ENCODE measurements around the gene GLRX2.
"Not testable (repeated sequence)": the region's sequence is repeated elsewhere in the genome, so short reads cannot be mapped to it uniquely, and the experiment has no call there.

The GLRX2 gene, protein sequence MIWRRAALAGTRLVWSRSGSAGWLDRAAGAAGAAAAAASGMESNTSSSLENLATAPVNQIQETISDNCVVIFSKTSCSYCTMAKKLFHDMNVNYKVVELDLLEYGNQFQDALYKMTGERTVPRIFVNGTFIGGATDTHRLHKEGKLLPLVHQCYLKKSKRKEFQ

DNA sequence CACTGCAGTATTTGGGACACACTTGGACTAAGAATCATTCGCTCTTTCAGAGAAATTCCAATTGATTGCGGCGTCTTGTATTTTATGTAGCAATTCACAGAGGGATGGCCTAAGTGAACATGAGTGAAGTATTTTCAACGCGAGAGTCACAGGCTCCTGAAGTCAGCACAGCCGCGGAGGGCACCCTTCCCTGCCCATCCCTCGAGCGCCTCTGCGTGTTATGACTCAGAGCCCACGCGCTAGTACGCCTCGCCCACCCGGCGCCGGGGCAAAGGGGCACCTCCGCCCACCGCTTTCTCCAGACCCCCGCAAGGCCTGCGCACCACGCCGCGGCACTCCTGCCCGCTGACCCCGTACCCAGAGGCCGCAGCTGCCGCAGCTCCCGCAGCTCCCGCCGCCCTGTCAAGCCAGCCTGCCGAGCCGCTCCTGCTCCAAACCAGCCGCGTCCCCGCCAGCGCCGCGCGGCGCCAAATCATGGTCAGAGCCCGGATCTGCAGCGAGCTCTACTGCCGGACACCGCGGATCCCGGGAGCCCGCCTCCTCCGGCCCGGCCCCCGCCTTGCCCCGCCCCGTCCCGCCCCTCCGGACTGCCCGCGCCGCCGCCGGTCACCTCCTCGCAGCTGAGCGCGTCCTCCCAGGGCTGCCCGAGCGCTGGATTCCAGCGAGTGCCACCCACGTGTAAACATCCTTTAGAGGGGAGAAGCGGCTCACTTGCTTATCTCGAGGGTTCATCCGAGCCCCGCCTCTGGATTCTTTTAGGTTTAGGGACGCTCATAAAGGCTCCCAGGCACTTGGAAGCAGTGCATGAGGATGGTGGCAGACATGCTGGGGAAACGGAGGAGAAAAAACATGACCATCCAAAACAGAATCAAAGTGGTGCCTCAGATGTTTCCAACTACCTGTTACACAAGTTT, at the start of gene GLRX2:
Gene GLRX2, minus strand, starts transcription at position 508 of the 914 bp plus-strand sequence. Its CDS starts 32 bp downstream, at position 476.
- DNase-seq (ENCODE audit: low read depth), result peak; percentile 41

DNA sequence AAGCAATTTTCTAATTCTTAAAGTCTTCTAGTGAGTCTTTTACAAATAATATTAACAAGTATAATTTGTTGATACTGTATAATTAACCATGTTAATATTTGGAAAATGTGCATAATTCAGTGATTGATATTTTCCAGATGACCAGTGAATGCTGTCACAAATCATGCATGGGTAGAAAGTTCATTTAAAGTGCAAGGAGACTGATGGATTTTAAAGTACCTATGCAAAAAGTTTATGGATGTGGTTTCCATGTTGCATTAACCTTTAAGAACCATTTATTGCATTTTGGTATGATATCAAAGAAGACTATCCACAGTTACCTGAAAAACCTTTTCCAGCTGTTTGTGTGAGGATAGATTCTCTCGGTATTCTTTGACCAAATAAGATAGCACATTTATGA, 39.8 kb upstream of the GLRX2 start:
- no peak for DNase-seq (ENCODE audit: low read depth)

DNA sequence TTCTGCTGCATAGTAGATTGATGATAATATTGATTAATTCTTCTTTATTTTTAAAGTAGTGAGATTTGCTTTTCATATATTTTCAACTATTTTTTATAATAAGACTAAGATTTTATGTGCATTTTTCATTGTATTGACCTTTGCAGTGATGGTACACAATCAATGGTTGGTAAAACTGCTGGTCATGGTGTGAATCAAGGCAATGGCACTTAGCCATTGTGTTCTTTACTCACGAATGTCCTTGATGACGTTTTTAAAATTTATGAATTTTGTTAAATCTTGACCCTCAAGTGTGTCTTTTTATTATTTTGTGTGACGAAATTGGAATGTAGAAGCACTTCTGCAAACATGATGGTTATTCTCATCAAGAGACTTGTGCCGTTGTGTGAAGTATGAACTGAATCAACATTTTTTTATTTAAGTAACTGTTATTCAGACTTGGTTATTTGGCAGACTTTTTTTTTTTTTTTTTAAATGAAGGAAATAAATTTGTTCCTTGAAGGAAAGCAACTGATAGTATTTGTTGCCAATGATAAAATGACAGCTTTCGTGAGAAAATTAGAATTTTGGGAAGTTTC, 39.2 kb upstream of the GLRX2 start:
- no peak for DNase-seq (ENCODE audit: low read depth)

DNA sequence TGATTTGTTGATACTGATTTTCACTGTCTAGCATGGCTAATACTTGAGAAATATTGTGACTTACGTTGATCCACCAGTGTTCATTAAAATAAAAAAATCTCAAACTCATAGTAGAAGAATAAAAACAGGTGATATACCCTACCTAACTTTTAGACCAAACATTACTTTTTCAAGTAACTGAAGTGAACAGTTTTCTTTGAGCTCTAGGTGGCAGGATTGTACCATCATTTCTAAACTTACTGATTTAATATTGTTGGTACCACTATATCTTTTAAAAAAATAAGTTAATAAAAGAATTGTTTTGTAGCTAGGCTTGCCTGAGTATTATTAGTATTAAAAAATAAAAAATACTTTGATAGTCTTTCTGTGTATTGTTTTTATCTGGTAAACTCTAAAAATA, 38.1 kb upstream of the GLRX2 start:
- DNase-seq (ENCODE audit: low read depth), result no peak

DNA sequence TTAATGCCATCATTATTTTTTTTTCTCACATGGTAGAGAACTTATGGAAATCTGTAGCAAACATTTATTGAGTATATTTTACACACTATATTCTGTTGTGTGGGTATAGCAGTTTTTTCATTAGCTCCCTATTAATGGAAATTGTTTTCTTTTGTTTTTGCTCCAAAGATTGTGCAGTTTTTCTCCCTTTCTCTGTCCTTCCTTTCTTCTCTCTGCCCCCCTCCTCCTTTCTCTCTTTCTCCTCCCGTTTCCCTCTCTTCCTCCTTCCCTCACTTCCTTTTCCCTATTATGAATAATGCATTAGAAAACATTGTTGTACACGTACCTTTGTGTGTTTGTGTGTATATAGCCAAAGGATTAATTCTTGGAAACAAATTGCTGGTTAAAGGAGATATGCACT, 37.2 kb upstream of the GLRX2 start:
- DNase-seq (ENCODE audit: low read depth), result no peak

DNA sequence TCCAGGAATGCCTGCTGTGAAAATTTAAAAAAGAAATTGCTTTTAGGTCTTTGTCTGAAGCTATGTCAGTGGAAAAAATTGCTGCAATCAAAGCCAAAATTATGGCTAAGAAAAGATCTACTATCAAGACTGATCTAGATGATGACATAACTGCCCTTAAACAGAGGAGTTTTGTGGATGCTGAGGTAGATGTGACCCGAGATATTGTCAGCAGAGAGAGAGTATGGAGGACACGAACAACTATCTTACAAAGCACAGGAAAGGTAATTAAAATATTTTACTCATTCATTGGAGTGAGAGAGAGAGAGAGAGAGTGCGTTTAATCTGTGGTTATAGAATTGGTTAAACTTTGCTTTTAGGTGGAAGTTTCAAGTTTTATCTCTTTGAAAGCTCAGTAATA, 36.6 kb upstream of the GLRX2 start:
- DNase-seq (ENCODE audit: low read depth), result no peak

DNA sequence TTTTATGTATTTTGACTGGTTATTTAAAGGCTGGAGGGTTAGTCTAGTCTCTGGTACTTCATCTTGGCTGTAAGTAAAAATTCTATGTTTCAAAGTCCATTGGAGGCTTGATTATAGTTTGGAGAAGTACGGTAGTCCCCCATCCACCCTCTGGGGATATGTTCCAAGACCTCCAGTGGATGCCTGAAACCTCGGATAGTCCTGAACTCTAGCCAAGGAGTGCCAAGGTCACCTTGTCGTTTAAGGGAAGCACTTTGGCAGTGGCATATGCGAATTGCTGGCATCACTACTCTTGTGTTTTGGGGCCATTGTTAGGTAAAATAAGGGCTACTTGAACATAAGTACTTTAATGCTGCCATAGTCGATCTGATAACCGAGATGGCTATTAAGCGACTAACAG, 35.0 kb upstream of the GLRX2 start:
- no peak for DNase-seq (ENCODE audit: low read depth)

DNA sequence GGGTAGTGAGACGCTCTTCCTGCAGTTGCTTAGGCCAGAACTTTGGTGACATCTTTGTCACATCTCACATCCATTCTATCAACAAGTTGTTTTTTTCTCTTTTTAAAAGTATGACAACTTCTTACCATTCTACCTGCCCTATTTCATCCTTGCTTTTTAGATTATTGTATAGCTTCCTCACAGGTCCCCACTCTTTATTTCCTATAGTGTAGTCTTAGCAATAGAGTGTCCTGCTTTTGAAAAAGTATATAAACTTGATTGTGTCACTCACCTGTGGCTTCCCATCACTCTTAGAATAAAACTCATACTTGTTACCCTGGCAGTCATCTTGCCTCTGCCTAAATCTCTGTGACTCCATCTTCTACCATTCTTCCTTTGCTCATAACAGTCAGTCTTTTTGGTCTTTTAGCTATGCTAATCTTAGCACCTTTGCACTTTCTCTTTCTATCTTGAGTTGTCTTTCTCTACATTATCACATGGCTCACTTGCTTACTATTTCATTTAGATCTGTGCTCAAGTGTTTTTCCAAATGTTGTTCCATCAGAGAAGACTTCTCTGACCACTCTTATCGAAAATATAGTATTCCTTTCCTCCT, 26.1 kb upstream of the GLRX2 start:
- no peak for DNase-seq (ENCODE audit: low read depth)

DNA sequence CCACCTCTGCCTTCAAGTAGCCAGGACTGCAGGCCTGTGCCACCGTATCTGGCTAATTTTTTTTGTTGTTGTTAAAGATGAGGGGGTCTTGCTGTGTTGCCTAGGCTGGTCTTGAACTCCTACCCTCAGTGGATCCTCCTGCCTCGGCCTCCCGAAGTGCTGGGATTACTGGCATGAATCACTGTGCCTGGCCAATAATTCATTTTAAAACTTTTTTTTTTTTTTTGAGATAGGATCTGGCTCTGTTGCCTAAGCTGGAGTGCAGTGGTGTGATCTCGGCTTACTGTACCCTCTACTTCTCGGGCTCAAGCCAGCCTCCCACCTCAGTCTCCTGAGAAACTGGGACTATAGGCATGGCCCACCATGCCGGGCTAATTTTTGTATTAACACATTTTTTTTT, 20.2 kb upstream of the GLRX2 start:
- DNase-seq (ENCODE audit: low read depth), result no peak

DNA sequence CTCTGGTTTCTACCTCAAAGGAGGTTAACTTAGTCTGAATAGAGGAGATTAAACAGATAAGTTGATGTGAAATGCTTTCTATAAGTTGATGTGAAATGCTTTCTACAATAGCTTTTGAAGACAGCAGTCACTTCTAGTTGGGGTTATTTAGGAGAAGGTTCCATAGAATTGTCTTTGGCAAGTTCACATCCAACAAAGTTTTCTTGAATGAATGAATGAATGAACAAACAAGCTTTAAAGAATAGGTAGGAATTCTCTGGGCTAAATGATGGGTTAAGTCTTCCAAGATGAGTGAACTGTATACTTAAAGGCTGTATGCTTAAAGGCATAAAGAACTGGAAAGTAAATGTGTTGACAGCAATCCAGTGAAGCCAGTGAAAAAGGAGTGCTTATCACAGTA, 18.5 kb upstream of the GLRX2 start:
- no peak for DNase-seq (ENCODE audit: low read depth)

DNA sequence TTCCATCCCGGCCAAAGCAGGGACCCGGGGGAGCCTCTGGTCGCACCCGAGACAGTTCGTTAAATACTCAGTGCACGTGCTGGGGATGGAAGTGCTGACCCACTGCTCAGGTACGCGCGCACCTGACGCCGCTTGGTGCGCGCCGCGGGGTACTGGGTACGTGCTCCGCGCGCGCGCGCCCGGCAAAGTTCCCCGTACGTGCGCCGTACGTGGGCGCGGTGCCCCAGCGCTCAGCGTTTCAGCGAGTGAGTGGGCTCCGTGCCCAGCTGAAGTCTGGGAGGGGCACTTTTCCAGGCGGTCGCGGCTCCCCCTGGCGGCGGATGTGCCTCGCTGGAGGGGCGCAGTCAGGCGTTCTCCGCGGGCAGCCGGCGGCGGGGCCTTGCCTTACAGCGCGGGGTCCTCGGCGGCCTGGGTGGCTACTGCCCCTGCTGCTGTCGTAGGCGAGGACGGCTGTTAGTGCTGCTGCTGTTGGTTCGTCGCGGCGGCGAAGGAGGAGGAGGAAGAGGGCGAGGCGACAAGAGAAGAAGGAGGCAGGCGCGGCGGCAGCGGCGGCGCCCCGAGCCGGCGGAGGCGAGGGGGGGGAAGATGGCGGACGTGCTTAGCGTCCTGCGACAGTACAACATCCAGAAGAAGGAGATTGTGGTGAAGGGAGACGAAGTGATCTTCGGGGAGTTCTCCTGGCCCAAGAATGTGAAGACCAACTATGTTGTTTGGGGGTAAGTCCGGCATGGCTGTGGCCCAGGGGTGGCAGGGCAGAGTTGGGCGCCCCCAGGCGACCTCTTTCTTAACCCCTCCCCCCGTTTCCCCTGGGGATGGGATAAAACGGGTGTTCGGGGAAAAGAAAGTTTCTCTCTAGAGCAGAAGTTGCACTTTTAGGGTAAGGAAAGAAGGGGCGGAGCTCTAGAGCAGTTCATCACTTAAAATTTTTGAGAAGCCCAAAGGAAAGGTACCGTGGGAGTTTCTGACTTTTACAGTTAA, 16.7 kb upstream of the GLRX2 start, which contains the start of gene CDC73:
Gene CDC73, plus strand, starts transcription at position 416 of the 978 bp plus-strand sequence. Its CDS starts 170 bp downstream, at position 586.
- DNase-seq (ENCODE audit: low read depth), result peak; percentile 99

DNA sequence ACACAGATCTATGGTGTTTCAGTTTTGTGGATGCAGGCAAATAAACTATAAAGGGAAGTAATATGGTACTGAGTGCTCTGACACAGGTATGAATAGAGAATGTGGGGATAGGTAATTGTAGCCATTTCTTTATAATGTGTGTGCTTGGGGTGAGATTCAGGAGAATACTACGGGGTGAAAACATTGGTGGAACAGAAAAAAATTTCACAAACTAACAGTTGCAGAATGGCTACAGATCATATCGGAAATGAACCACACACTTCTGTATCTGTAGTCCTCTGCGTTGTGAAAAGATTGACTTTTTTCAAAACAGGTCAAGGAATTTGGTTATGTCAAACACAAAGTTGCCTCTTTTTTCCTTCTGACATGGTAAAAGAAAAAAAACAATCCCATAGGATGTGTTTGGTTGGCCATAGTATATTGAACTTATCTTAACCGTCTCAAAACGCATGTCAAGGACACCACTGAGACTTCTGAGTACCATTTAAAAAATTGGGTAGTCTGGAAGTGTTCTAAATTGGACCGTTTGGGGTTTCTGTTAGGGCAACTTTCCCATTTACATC, 15.5 kb upstream of the GLRX2 start:
- DNase-seq (ENCODE audit: low read depth), result no peak

DNA sequence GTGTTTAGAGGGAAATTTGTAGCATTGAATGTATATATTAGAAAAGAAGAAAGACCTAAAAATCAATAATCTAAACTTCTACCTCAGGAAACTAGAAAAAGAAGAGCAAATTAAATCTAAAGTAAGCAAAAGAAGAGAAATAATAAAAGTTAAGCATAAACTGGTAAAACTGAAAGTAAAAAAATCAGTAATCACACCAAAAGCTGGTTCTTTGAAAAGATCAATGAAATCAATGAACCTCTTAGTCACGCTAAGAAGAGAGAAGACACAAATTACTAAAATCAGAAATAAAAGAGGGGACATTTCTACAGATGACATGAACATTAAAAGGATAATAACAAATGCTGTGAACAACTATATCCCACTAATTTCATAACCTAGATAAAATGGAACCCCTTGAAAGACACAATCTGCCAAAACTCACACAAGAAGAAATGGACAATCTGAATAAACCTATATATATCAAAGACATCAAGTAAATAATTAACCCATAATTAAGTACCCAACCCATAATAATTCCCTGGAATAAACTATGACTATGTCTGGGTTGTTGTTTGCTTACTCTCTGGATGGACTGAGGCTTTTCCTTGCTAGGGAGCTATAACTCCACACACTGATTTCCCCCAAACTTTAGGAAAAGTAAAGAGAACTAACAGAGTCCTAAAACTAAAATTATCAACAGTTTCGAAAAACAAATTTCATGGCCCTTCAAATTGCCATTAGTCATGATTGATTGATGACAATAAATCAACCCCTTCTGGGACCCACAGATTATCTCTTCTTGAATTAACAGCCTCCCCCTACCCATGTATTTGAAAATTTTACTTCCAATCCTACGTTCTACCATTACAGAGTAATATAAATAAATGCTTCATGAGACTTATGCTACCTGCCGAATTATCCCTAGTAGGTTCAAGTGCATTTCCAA, 13.9 kb upstream of the GLRX2 start:
- no peak for DNase-seq (ENCODE audit: low read depth)

DNA sequence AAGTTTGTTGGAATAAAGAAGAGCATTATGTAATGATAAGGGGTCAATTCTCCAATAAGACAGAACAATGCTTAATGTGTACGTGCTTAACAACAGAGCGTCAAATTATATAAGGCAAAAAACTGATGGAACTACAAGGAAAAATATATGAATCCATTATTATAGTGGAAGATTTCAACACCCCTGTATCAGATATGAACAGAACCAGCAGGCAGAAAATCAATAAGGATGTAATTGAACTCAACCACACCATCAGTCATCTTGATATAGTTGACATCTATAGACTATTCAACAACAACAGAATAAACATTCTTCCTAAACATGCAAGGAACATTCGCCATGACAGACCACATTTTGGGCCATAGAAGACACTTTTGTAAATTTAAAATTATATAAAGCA, 13.0 kb upstream of the GLRX2 start:
- DNase-seq (ENCODE audit: low read depth), result no peak

DNA sequence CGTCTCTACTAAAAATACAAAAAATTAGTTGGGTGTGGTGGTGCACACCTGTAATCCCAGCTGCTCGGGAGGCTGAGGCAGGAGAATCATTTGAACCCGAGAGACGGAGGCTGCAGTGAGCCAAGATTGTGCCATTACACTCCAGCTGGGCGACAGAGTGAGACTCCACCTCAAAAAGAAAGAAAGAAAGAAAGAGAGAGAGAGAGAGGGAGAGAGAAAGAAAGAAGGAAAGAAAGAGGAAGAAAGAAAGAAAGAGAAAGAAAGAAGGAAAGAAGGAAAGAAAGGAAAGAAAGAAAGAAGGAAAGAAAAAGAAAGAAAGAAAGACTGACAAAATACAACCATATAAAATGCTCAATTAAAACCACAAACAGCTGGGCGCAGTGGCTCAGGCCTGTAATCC, 12.0 kb upstream of the GLRX2 start:
- DNase-seq (ENCODE audit: low read depth), result not testable (repeated sequence)

DNA sequence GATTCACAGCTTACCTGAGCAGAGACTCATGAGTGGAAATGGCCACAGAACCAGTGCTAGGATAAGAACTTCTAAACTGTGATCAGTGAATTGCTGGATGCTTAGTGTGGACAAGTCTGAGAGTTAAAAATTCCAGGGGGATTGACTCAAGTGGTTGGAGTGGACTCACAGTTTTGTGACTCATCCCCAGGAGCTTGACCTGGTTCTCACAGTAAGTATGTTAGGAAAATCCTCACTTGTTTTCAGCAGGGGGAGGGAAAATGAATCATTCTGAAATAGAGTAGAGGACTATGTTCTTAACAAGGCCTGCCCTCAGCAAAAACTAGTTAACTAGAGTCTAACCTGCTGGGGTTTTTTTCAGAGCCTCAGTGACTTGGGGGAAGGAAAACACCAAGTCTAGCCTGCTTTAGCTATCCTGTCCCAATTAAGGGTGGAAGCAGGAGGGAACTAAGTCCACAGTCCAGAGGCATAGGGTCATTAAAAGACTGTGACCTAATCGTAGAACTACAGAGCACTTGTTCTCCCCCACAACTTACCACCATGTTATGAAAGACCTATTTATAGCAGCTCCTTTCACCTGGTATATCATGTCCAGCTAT, 10.5 kb upstream of the GLRX2 start:
- no peak for DNase-seq (ENCODE audit: low read depth)

DNA sequence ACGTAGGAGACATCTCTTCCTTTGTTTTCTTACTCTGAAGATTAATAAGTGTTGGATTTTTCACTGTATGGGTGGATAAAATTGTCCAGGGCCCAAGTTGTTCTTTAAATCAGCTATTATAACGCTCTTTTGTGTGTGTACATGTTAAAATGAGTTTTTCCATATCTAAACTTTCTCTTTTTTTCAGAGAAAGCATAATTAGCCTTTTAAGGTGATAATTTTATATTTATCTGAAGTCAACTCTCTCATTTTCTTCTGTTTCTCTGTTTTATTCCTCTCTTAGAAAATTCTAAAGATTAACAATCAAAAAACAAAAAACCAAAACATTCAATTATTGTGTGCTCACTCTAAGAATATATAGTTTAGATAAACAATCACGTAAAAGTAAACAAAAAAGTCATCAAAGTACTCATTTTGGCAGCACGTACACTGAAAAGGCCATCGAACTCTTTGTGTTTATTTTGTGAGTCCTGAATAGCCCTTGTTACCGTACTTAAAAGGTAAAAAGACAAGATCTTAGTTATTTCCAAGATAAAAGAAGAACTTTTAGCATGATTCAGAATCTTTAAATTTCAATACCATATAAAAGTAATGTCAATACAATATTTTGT, 9.4 kb upstream of the GLRX2 start:
- no peak for DNase-seq (ENCODE audit: low read depth)

DNA sequence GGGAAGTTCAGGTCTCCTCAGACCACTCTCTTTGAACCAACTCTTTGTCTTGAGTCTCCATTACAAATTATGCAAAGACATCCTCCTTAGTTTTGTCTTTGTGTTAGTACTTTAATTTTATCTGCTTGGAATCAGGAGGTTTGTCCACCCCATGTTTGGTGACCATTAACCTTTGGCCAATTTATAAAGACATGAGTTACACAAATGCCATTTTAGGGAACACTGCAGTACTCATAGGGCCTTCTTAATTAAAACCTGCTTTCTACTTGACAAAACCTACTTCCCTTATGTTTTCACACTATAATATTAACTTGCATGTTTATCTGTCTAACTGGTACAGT, 8.7 kb upstream of the GLRX2 start:
- DNase-seq (ENCODE audit: low read depth), result no peak

DNA sequence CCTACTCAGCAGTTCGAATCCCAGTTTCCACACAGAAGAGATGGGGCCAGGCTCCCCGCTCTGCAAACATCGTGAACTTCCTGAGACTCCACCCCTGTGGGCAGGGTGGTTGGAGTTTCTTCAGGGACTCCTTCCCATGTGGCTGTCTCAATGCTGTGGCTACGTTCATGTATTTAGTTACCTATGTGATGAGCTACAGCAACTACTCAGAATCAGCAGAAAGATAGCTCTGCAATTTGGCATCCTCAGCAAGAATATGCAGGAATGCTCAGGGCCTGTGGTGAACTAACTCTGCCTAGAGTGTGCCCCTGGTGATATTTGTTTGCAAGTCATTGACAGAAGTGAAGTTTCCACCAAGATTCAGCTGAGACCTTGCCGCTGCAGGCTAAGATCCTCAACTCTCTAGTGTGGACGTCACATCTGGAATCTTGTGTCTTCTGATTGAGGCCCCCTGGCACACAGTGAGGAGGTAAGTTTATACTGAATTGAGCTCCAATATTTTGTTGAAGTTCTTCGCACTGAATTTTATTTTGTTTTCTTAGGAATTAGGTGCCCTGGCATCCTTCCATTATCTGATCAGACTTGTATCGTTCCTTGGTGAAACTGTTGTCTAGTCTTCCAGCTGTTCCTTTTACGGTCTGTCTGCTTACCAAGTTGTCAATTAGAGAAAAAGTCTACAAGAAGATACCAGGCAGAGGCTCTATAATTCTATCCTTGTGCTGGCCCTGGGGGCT, 8.2 kb upstream of the GLRX2 start:
- DNase-seq (ENCODE audit: low read depth), result no peak
